Karpas-422 (cell line): Measurements from ENCODE around the gene KRTAP1-4. TPM values are rescaled to one million over a fixed set of nuclear protein-coding genes. Genes with fewer than 3 reads are reported as not detected.

Experiments used
- DNase-seq: peaks from one replicate; pipeline ENCODE4 v3.0.0-alpha.2; 2015
- H2AFZ ChIP-seq: fragments of 200-600 bp; sonication (generic); 2 replicates; pipeline ENCODE4 v1.6.1; 2014; ENCODE audit warnings: antibody characterized with exemption, low read length, mixed read lengths
- H3K27ac ChIP-seq: fragments of 200-600 bp; sonication (generic); 2 replicates; pipeline ENCODE4 v1.5.1; 2014; ENCODE audit warnings: mild to moderate bottlenecking, low read length, moderate library complexity
- H3K27me3 ChIP-seq: fragments of 200-600 bp; sonication (generic); 2 replicates; pipeline ENCODE4 v1.6.1; 2014; ENCODE audit warnings: low read length, mixed read lengths
- H3K36me3 ChIP-seq: fragments of 200-600 bp; sonication (generic); 2 replicates; pipeline ENCODE4 v1.6.1; 2014; ENCODE audit warnings: low read length, mixed read lengths; ENCODE audit not compliant: insufficient read depth
- H3K4me1 ChIP-seq: fragments of 200-600 bp; sonication (generic); 2 replicates; pipeline ENCODE4 v1.6.1; 2014; ENCODE audit warnings: mild to moderate bottlenecking, low read length, mixed read lengths
- H3K4me2 ChIP-seq: fragments of 200-600 bp; sonication (generic); 2 replicates; pipeline ENCODE4 v1.6.1; 2014; ENCODE audit warnings: low read length, low read depth, mild to moderate bottlenecking; ENCODE audit not compliant: poor library complexity, severe bottlenecking
- H3K4me3 ChIP-seq: fragments of 200-600 bp; sonication (generic); 2 replicates; pipeline ENCODE4 v1.5.1; 2014; ENCODE audit warnings: mild to moderate bottlenecking, antibody characterized with exemption, low read length, mixed read lengths
- H3K79me2 ChIP-seq: fragments of 200-600 bp; sonication (generic); 2 replicates; pipeline ENCODE4 v1.6.1; 2014; ENCODE audit warnings: mild to moderate bottlenecking, low read length, mixed read lengths
- H3K9ac ChIP-seq: fragments of 200-600 bp; sonication (generic); 2 replicates; pipeline ENCODE4 v1.6.0; 2014; ENCODE audit warnings: low read length
- H3K9me2 ChIP-seq: fragments of 200-600 bp; sonication (generic), shearing (Covaris generic); replicated peaks from 2 replicates; pipeline ENCODE4 v1.6.0; 2014; ENCODE audit warnings: mild to moderate bottlenecking, low read length, moderate library complexity; ENCODE audit not compliant: insufficient read depth
- H3K9me3 ChIP-seq: fragments of 300-700, 200-600 bp; sonication (generic); 2 replicates; pipeline ENCODE4 v1.6.1; 2014; ENCODE audit warnings: low read length, mixed read lengths
- H4K20me1 ChIP-seq: fragments of 200-600 bp; sonication (generic); 2 replicates; pipeline ENCODE4 v1.6.1; 2014; ENCODE audit warnings: mild to moderate bottlenecking, antibody characterized with exemption, low read length, low read depth; ENCODE audit not compliant: insufficient read depth
- total RNA-seq: library from RNA; depleted of rRNA; stranded (reverse); fragments of >200 nt; shearing (Covaris generic); gene quantifications from 2 replicates; pipeline ENCODE4 v1.2.3, GENCODE V29; 2014; ENCODE audit warnings: low replicate concordance; rRNA removed

Gene KRTAP1-4, protein sequence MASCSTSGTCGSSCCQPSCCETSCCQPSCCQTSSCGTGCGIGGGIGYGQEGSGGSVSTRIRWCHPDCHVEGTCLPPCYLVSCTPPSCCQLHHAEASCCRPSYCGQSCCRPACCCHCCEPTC
- not detected in 2 replicates for total RNA-seq

- Histone ChIP-seq H3K27ac (no peak within 1 kb of the TSS), H3K27me3 (no peaks in the 10 kb centered on the region), H3K36me3 (no peaks in the 10 kb centered on the region), H3K79me2 (no peaks in the 10 kb centered on the region), H3K9me3 (no peaks in the 10 kb centered on the region), H3K9me2 (no peaks in the 10 kb centered on the region), H3K9ac (no peak within 1 kb of the TSS), H2AFZ (no peak within 1 kb of the TSS), H3K4me1 (no peaks in the 10 kb centered on the region), H3K4me3 (no peak within 1 kb of the TSS), H3K4me2 (no peak within 1 kb of the TSS), H4K20me1 (no peaks in the 10 kb centered on the region)
- no peak for DNase-seq
Observed at GRCh38 chr17:41029633-41030245, at the start of gene KRTAP1-4. Gene KRTAP1-4, minus strand, starts transcription at chr17:41030195. Its CDS starts 117 bp downstream, at chr17:41030078.

- Histone ChIP-seq H3K4me3 (no peak overlapping the region), H3K9me3 (no peaks in the 10 kb centered on the region), H3K9ac (no peak overlapping the region), H3K4me2 (no peak overlapping the region), H3K4me1 (no peaks in the 10 kb centered on the region), H3K27me3 (no peaks in the 10 kb centered on the region), H3K9me2 (no peaks in the 10 kb centered on the region), H3K79me2 (no peaks in the 10 kb centered on the region), H3K36me3 (no peaks in the 10 kb centered on the region), H2AFZ (no peak overlapping the region), H3K27ac (no peak overlapping the region), H4K20me1 (no peaks in the 10 kb centered on the region)
- no peak for DNase-seq
Observed at GRCh38 chr17:41076788-41077187, 46.8 kb upstream of the KRTAP1-4 start.

GRCh38 chr17:41073676-41074075 lies 43.7 kb upstream of the KRTAP1-4 start:
- no peak for DNase-seq
- Histone ChIP-seq H3K4me2 (no peak overlapping the region), H3K9ac (no peak overlapping the region), H3K9me2 (no peaks in the 10 kb centered on the region), H3K4me3 (no peak overlapping the region), H4K20me1 (no peaks in the 10 kb centered on the region), H3K4me1 (no peaks in the 10 kb centered on the region), H3K27ac (no peak overlapping the region), H3K36me3 (no peaks in the 10 kb centered on the region), H3K9me3 (no peaks in the 10 kb centered on the region), H2AFZ (no peak overlapping the region), H3K79me2 (no peaks in the 10 kb centered on the region), H3K27me3 (no peaks in the 10 kb centered on the region)

- Histone ChIP-seq H3K36me3 (no peaks in the 10 kb centered on the region), H2AFZ (no peak overlapping the region), H3K9ac (no peak overlapping the region), H3K27ac (no peak overlapping the region), H4K20me1 (no peaks in the 10 kb centered on the region), H3K4me2 (no peak overlapping the region), H3K9me2 (no peaks in the 10 kb centered on the region), H3K79me2 (no peaks in the 10 kb centered on the region), H3K9me3 (no peaks in the 10 kb centered on the region), H3K4me3 (no peak overlapping the region), H3K27me3 (no peaks in the 10 kb centered on the region), H3K4me1 (no peaks in the 10 kb centered on the region)
- DNase-seq: no peak
Observed at GRCh38 chr17:41071606-41072360, 41.8 kb upstream of the KRTAP1-4 start.

DNA sequence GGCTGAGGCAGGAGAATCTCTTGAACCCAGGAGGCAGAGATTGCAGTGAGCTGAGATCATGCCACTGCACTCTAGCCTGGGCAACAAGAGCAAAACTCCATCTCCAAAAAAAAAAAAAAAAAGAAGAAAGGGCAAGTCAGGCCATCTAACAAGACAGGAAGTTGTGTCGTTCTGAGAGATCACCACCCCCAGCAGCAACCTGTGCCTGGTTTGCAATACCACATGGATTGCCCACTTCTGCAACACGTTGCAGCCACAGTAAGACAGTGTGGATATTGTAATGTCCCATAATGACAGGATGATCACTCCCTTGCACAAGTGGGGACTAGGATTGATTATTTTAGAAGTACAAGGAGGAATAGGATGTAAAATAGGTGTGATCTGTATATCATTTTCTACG lies 39.0 kb upstream of the KRTAP1-4 start:
- no peak for DNase-seq
- no peak overlapping the region for H2AFZ ChIP-seq
- H3K36me3 ChIP-seq: no peaks in the 10 kb centered on the region
- H3K27me3 ChIP-seq: no peaks in the 10 kb centered on the region
- H3K4me2 ChIP-seq: no peak overlapping the region
- H4K20me1 ChIP-seq: no peaks in the 10 kb centered on the region
- no peaks in the 10 kb centered on the region for H3K9me3 ChIP-seq
- no peaks in the 10 kb centered on the region for H3K79me2 ChIP-seq
- H3K27ac ChIP-seq: no peak overlapping the region
- H3K9me2 ChIP-seq: no peaks in the 10 kb centered on the region
- H3K4me3 ChIP-seq: no peak overlapping the region
- H3K4me1 ChIP-seq: no peaks in the 10 kb centered on the region
- H3K9ac ChIP-seq: no peak overlapping the region

DNA sequence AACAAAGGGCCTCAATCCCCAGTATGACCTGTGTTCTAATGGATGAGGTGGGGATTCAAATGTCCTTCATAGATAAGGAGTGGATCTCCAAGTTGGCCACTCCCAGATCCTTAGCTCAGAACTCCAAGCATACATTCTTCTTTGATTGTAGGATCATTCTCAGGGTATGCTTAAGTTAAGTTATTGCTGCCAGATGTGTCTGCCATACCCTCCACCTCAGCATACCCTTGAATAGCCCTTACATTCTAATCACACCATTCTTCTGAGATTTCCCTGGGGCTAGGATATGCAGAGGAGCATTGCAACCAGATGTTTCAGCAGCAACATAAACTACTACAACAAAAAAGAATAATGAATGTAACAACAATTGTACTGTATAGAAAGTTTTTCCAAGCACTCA lies 37.3 kb upstream of the KRTAP1-4 start:
- H3K36me3 ChIP-seq: no peaks in the 10 kb centered on the region
- H3K9ac ChIP-seq: no peak overlapping the region
- no peaks in the 10 kb centered on the region for H4K20me1 ChIP-seq
- no peak overlapping the region for H3K4me3 ChIP-seq
- no peak overlapping the region for H2AFZ ChIP-seq
- H3K9me3 ChIP-seq: no peaks in the 10 kb centered on the region
- H3K27me3 ChIP-seq: no peaks in the 10 kb centered on the region
- H3K27ac ChIP-seq: no peak overlapping the region
- no peaks in the 10 kb centered on the region for H3K79me2 ChIP-seq
- no peaks in the 10 kb centered on the region for H3K9me2 ChIP-seq
- no peaks in the 10 kb centered on the region for H3K4me1 ChIP-seq
- no peak overlapping the region for H3K4me2 ChIP-seq
- no peak for DNase-seq

DNA sequence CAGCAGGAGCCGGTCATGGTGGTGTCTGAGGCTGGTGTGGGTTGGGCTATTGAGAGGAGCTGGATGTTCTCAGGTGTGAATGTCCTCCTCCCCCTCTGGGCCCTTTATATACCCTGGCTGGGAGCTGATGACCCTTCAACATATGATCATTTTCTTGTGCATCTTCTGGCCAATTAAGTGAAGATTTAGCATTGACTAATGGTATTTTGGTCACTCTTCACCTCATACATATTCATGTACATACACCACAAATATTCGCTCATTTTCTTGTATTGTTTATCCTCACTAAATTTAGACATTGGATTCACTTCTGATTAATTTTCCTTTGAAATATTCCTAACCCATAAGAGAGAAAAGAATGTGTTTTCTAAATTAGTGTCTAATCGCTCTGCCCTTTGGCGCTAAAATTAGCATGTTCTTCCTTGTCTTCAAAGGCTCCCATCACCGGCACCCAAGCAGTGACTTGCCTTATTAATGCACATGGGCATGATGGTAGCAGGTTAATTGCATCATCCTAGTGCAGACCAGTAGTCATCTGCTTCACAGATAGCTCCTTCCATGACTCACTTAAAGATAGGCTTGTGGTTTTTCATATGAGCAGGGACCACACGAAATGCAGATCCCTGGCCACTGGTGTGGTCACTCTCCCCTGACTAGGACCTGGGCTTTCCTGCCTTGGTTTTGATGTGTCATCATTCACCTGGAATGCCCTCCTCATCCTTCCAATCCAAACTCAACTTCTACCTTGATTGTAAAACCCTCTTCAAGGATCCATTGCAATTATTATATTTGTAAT lies 36.0 kb upstream of the KRTAP1-4 start, which contains the start of gene KRTAP2-4:
KRTAP2-4 (minus strand) TSS at position 51 of the 796 bp plus-strand sequence; CDS start at position 17, 34 bp downstream.
- no peaks in the 10 kb centered on the region for H3K9me2 ChIP-seq
- no peak within 1 kb of the TSS for H3K4me3 ChIP-seq
- no peak within 1 kb of the TSS for H3K27ac ChIP-seq
- no peaks in the 10 kb centered on the region for H3K36me3 ChIP-seq
- no peaks in the 10 kb centered on the region for H3K4me1 ChIP-seq
- H3K9ac ChIP-seq: no peak within 1 kb of the TSS
- H3K9me3 ChIP-seq: no peaks in the 10 kb centered on the region
- no peaks in the 10 kb centered on the region for H3K79me2 ChIP-seq
- no peak within 1 kb of the TSS for H3K4me2 ChIP-seq
- H4K20me1 ChIP-seq: no peaks in the 10 kb centered on the region
- no peak within 1 kb of the TSS for H2AFZ ChIP-seq
- DNase-seq: no peak
- no peaks in the 10 kb centered on the region for H3K27me3 ChIP-seq
